ENCODE data around the gene STAG3.
"Not testable (repeated sequence)": the region's sequence is repeated elsewhere in the genome, so short reads cannot be mapped to it uniquely, and the experiment has no call there.

The STAG3 gene

GRCh38 chr7:100137851-100138760, 39.6 kb upstream of the STAG3 start:
- no peak for DNase-seq (ENCODE audit: low read depth)
- H3K4me3 ChIP-seq (replicated peaks; ENCODE audit: low read depth, low read length): no peak overlapping the region

GRCh38 chr7:100141555-100141949, 36.2 kb upstream of the STAG3 start:
- no peak for DNase-seq (ENCODE audit: low read depth)
- no peak for TF ChIP-seq CTCF (IDR thresholded peaks at IDR 0.05; ENCODE audit: low read length, missing control alignments)
- no peak overlapping the region for H3K4me3 ChIP-seq (replicated peaks; ENCODE audit: low read depth, low read length)

More at GRCh38 chr7:100137851-100138760, 39.6 kb upstream of the STAG3 start:
- TF ChIP-seq CTCF (IDR thresholded peaks at IDR 0.05; ENCODE audit: low read length, missing control alignments): no peak

GRCh38 chr7:100142461-100142860, 35.3 kb upstream of the STAG3 start:
- no peak for DNase-seq (ENCODE audit: low read depth)
- no peak for TF ChIP-seq CTCF (IDR thresholded peaks at IDR 0.05; ENCODE audit: low read length, missing control alignments)
- H3K4me3 ChIP-seq (replicated peaks; ENCODE audit: low read depth, low read length): no peak overlapping the region

GRCh38 chr7:100146350-100146749, 31.4 kb upstream of the STAG3 start:
- peak; percentile 66 for DNase-seq (ENCODE audit: low read depth)
- H3K4me3 ChIP-seq (replicated peaks; ENCODE audit: low read depth, low read length): not testable (repeated sequence)

- no peak for TF ChIP-seq CTCF (IDR thresholded peaks at IDR 0.05; ENCODE audit: low read length, missing control alignments)
- H3K4me3 ChIP-seq (replicated peaks; ENCODE audit: low read depth, low read length): no peak overlapping the region
- no peak for DNase-seq (ENCODE audit: low read depth)
Observed at GRCh38 chr7:100147278-100147677, 30.4 kb upstream of the STAG3 start.

- peak overlapping the region; percentile 84 for H3K4me3 ChIP-seq (replicated peaks; ENCODE audit: low read depth, low read length)
- no peak for TF ChIP-seq CTCF (IDR thresholded peaks at IDR 0.05; ENCODE audit: low read length, missing control alignments)
- DNase-seq (ENCODE audit: low read depth): no peak
Observed at GRCh38 chr7:100148225-100148558, 29.5 kb upstream of the STAG3 start.

GRCh38 chr7:100148559-100149328, 29.0 kb upstream of the STAG3 start, which contains the start of gene LAMTOR4:
LAMTOR4 (plus strand) TSS chr7:100148918; CDS start chr7:100148973, 55 bp downstream.
- no peak for TF ChIP-seq CTCF (IDR thresholded peaks at IDR 0.05; ENCODE audit: low read length, missing control alignments)
- DNase-seq (ENCODE audit: low read depth): peak; percentile 99
- H3K4me3 ChIP-seq (replicated peaks; ENCODE audit: low read depth, low read length): peak within 1 kb of the TSS; percentile 84
